ENCODE data around the gene LOXL4.

The LOXL4 gene

DNA sequence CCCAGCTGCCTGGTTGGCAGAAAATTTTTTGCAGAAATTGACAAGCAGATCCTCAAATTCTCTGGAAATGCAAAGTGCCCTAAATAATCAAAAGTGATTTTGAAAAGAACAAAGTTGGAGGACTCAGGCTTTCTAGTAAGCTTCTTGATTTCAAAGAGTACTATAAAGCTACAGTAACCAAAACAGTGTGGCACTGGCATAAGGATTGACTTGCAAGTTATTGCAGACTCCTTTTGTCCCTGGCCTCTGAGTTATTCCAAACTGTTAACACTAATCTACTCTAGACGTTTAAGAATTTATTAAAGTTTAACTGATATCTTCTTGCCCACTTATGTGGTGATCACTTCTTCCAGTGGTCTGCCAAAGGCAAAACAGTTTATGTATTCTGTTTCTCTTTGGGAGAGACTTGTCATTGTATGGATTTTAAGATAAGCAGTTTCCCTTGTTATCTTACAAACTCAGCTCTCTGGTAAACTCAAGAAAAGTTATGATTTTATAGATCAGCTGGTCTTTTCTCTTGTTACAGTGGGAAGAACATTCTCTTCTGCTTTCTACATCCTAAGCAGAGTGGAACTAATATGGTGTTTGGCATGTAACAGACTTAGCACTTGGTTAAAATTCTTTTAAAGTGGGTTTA, 41.4 kb downstream of the LOXL4 start:
- Histone ChIP-seq H2AFZ (ENCODE audit: low read depth, low read length) (no peak overlapping the region), H3K4me2 (ENCODE audit: insufficient read depth, low read length) (no peak overlapping the region), H3K27ac (ENCODE audit: low read length) (no peak overlapping the region), H4K20me1 (ENCODE audit: insufficient read depth, low read length) (peaks cover 11% of the 10 kb centered on the region; the same call in 1 of the 2 replicates), H3K9ac (ENCODE audit: low read depth, low read length) (no peak overlapping the region), H3K36me3 (ENCODE audit: insufficient read depth, low read length) (peaks cover 7% of the 10 kb centered on the region; the same call in 1 of the 2 replicates), H3K9me3 (ENCODE audit: insufficient read depth, low read length, severe bottlenecking) (peaks cover 3% of the 10 kb centered on the region), H3K27me3 (ENCODE audit: insufficient read depth, low read length, poor library complexity) (no peaks in the 10 kb centered on the region), H3K4me1 (ENCODE audit: insufficient read depth, low read length) (no peaks in the 10 kb centered on the region), H3K79me2 (ENCODE audit: insufficient read depth, low read length) (peaks cover 28% of the 10 kb centered on the region), H3K4me3 (ENCODE audit: low read depth in 1 of 2, low read length in 2 of 2) (no peak overlapping the region)
- DNase-seq (no peak), ATAC-seq (ENCODE audit: insufficient read depth, low read depth) (no peak)
- no peak for TF ChIP-seq EZH2 (IDR thresholded peaks at IDR 0.05; ENCODE audit: borderline replicate concordance, low read depth, low read length, severe bottlenecking)
- TF ChIP-seq, protein P1, sequence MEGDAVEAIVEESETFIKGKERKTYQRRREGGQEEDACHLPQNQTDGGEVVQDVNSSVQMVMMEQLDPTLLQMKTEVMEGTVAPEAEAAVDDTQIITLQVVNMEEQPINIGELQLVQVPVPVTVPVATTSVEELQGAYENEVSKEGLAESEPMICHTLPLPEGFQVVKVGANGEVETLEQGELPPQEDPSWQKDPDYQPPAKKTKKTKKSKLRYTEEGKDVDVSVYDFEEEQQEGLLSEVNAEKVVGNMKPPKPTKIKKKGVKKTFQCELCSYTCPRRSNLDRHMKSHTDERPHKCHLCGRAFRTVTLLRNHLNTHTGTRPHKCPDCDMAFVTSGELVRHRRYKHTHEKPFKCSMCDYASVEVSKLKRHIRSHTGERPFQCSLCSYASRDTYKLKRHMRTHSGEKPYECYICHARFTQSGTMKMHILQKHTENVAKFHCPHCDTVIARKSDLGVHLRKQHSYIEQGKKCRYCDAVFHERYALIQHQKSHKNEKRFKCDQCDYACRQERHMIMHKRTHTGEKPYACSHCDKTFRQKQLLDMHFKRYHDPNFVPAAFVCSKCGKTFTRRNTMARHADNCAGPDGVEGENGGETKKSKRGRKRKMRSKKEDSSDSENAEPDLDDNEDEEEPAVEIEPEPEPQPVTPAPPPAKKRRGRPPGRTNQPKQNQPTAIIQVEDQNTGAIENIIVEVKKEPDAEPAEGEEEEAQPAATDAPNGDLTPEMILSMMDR (IDR thresholded peaks at IDR 0.05; ENCODE audit: borderline replicate concordance, extremely low read depth, low read length, poor library complexity, severe bottlenecking) = no peak

DNA sequence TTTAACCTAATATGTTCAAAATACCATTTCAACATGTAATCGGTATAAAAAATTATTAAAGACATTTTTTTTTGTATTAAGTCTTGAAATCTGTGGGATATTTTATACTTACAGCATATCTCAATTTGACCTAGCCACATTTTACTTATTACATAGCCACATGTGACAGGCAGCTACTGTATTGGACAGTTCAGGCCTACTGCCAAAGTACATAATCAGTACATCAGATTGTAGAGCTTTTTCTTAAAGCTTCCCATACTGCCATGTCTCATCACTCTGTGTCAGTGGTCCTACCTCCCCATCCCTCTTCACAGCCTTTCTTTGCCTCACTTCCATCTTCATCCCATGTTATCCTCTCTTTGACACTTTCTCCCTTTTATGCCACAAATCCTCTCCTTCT, 43.0 kb downstream of the LOXL4 start:
- H3K9ac ChIP-seq (ENCODE audit: low read depth, low read length) = no peak overlapping the region
- H2AFZ ChIP-seq (ENCODE audit: low read depth, low read length) = no peak overlapping the region
- no peak overlapping the region for H3K27ac ChIP-seq (ENCODE audit: low read length)
- no peaks in the 10 kb centered on the region for H3K27me3 ChIP-seq (ENCODE audit: insufficient read depth, low read length, poor library complexity)
- H3K9me3 ChIP-seq (ENCODE audit: insufficient read depth, low read length, severe bottlenecking) = peaks cover 3% of the 10 kb centered on the region
- no peak for TF ChIP-seq EZH2 (IDR thresholded peaks at IDR 0.05; ENCODE audit: borderline replicate concordance, low read depth, low read length, severe bottlenecking)
- TF ChIP-seq, protein P1 (IDR thresholded peaks at IDR 0.05; ENCODE audit: borderline replicate concordance, extremely low read depth, low read length, poor library complexity, severe bottlenecking) = no peak
- peaks cover 7% of the 10 kb centered on the region; the same call in 1 of the 2 replicates for H4K20me1 ChIP-seq (ENCODE audit: insufficient read depth, low read length)
- no peak overlapping the region for H3K4me2 ChIP-seq (ENCODE audit: insufficient read depth, low read length)
- H3K4me1 ChIP-seq (ENCODE audit: insufficient read depth, low read length) = no peaks in the 10 kb centered on the region
- DNase-seq (no peak), ATAC-seq (ENCODE audit: insufficient read depth, low read depth) (no peak)
- H3K4me3 ChIP-seq (ENCODE audit: low read depth in 1 of 2, low read length in 2 of 2) = no peak overlapping the region
- H3K36me3 ChIP-seq (ENCODE audit: insufficient read depth, low read length) = no peaks in the 10 kb centered on the region; the same call in 1 of the 2 replicates
- peaks cover 24% of the 10 kb centered on the region for H3K79me2 ChIP-seq (ENCODE audit: insufficient read depth, low read length)

DNA sequence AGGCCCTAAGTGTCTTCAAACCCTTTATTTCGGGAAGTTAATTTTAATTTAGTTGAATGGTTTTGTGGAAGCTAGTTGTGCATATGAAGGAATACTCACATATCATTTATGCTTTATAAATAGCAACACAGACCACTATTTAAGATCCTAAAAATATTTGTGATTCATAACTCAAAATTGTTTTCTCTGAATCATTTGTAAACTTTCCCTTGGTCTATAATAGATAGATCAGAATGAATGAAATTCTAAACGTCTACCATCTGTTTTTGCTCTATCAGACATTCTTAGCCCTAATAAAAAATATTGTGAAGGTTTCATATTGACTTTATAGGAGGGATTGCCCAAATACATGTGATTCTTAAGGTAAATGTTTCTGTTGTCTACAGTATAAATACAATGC, 43.5 kb downstream of the LOXL4 start:
- Histone ChIP-seq H4K20me1 (ENCODE audit: insufficient read depth, low read length) (peaks cover 7% of the 10 kb centered on the region; the same call in 1 of the 2 replicates), H3K79me2 (ENCODE audit: insufficient read depth, low read length) (peaks cover 29% of the 10 kb centered on the region), H3K4me2 (ENCODE audit: insufficient read depth, low read length) (no peak overlapping the region), H3K4me1 (ENCODE audit: insufficient read depth, low read length) (no peaks in the 10 kb centered on the region), H3K36me3 (ENCODE audit: insufficient read depth, low read length) (no peaks in the 10 kb centered on the region; the same call in 1 of the 2 replicates), H3K27ac (ENCODE audit: low read length) (no peak overlapping the region), H3K9ac (ENCODE audit: low read depth, low read length) (no peak overlapping the region), H2AFZ (ENCODE audit: low read depth, low read length) (no peak overlapping the region), H3K9me3 (ENCODE audit: insufficient read depth, low read length, severe bottlenecking) (peaks cover 5% of the 10 kb centered on the region), H3K27me3 (ENCODE audit: insufficient read depth, low read length, poor library complexity) (no peaks in the 10 kb centered on the region), H3K4me3 (ENCODE audit: low read depth in 1 of 2, low read length in 2 of 2) (no peak overlapping the region)
- TF ChIP-seq, protein P1 (IDR thresholded peaks at IDR 0.05; ENCODE audit: borderline replicate concordance, extremely low read depth, low read length, poor library complexity, severe bottlenecking) = no peak
- no peak for TF ChIP-seq EZH2 (IDR thresholded peaks at IDR 0.05; ENCODE audit: borderline replicate concordance, low read depth, low read length, severe bottlenecking)
- ATAC-seq (ENCODE audit: insufficient read depth, low read depth) (no peak), DNase-seq (no peak)

Data from DND-41 (cell line).